Liver (tissue), 9 donors: ENCODE measurements around the gene DCTN1. TPM values are rescaled to one million over a fixed set of nuclear protein-coding genes. Genes with fewer than 3 reads are reported as not detected.

Source experiments
- DNase-seq: peaks from one replicate; pipeline ENCODE4 v3.0.0-alpha.2; 2017; ENCODE audit warnings: low spot score
- H3K27ac ChIP-seq, 2 donors: one replicate each; pipeline ENCODE4 v1.7.0; 2013; ENCODE audit warnings: inconsistent platforms in 2 of 2, low read length in 2 of 2, control low read depth in 1 of 2, low read depth in 1 of 2, mild to moderate bottlenecking in 1 of 2
- H3K27me3 ChIP-seq, 4 donors: one replicate each; pipeline versions ENCODE4 v1.6.1 to v1.7.0; 2013; ENCODE audit warnings: low read length in 3 of 4, inconsistent platforms in 1 of 4, mild to moderate bottlenecking in 1 of 4, moderate library complexity in 1 of 4; ENCODE audit not compliant: control insufficient read depth in 4 of 4, insufficient read depth in 4 of 4
- H3K36me3 ChIP-seq, 4 donors: one replicate each; pipeline versions ENCODE4 v1.6.1 to v1.7.0; 2013; ENCODE audit warnings: low read length in 3 of 4, mild to moderate bottlenecking in 3 of 4, low read depth in 1 of 4, moderate library complexity in 1 of 4; ENCODE audit not compliant: control insufficient read depth in 4 of 4, insufficient read depth in 3 of 4
- H3K4me1 ChIP-seq, 4 donors: one replicate each; pipeline versions ENCODE4 v1.6.1 to v1.7.0; 2013; ENCODE audit warnings: low read length in 3 of 4, mild to moderate bottlenecking in 3 of 4, moderate library complexity in 1 of 4; ENCODE audit not compliant: control insufficient read depth in 4 of 4, insufficient read depth in 4 of 4
- H3K4me3 ChIP-seq, 3 donors: one replicate each; pipeline versions ENCODE4 v1.6.1 to v1.7.0; 2013; ENCODE audit warnings: low read length in 3 of 3, control low read depth in 1 of 3, low read depth in 1 of 3, mild to moderate bottlenecking in 1 of 3
- H3K9ac ChIP-seq, 2 donors: one replicate each; pipeline ENCODE4 v1.7.0; 2013; ENCODE audit warnings: low read length in 2 of 2, mild to moderate bottlenecking in 2 of 2, moderate library complexity in 2 of 2, control low read depth in 1 of 2, low read depth in 1 of 2
- H3K9me3 ChIP-seq, 4 donors: one replicate each; pipeline versions ENCODE4 v1.6.1 to v1.7.0; 2013; ENCODE audit warnings: low read length in 3 of 4; ENCODE audit not compliant: control insufficient read depth in 4 of 4
- ATF3 ChIP-seq: IDR thresholded peaks from 2 replicates; pipeline ENCODE4 v1.6.1; 2016; ENCODE audit warnings: antibody characterized with exemption
- CTCF ChIP-seq: fragments of 150-350 bp; IDR thresholded peaks from 2 replicates; pipeline ENCODE4 v1.5.1; 2017; ENCODE audit warnings: improper control_type of control experiment, low read depth, low read length; ENCODE audit not compliant: missing input control
- EGR1 ChIP-seq, 2 donors: IDR thresholded peaks; 2 replicates each; pipeline ENCODE4 v1.6.1; 2016 to 2018; ENCODE audit warnings: antibody characterized with exemption in 2 of 2, low read depth in 2 of 2
- FOXA1 ChIP-seq: IDR thresholded peaks from 2 replicates; pipeline ENCODE4 v1.6.1; 2016; ENCODE audit warnings: antibody characterized with exemption
- FOXA2 ChIP-seq: IDR thresholded peaks from 2 replicates; pipeline ENCODE4 v1.6.1; 2016; ENCODE audit warnings: antibody characterized with exemption
- HNF4A ChIP-seq, 2 donors: conservative IDR thresholded peaks; 2 replicates each; pipeline ENCODE4 v1.6.1; 2016; ENCODE audit warnings: antibody characterized with exemption in 2 of 2, mild to moderate bottlenecking in 2 of 2
- HNF4G ChIP-seq: IDR thresholded peaks from 2 replicates; pipeline ENCODE4 v1.6.1; 2016; ENCODE audit warnings: antibody characterized with exemption
- JUND ChIP-seq, 2 donors: IDR thresholded peaks; 2 replicates each; pipeline ENCODE4 v1.6.1; 2016; ENCODE audit warnings: antibody characterized with exemption in 2 of 2
- NR2F2 ChIP-seq: IDR thresholded peaks from 2 replicates; pipeline ENCODE4 v1.6.1; 2016; ENCODE audit warnings: antibody characterized with exemption
- RAD21 ChIP-seq, 2 donors: IDR thresholded peaks; 2 replicates each; pipeline ENCODE4 v1.6.1; 2016; ENCODE audit warnings: antibody characterized with exemption in 2 of 2, mild to moderate bottlenecking in 2 of 2
- RXRA ChIP-seq, 2 donors: IDR thresholded peaks; 2 replicates each; pipeline ENCODE4 v1.6.1; 2017 to 2018; ENCODE audit warnings: antibody characterized with exemption in 2 of 2, mild to moderate bottlenecking in 1 of 2
- SP1 ChIP-seq: IDR thresholded peaks from 2 replicates; pipeline ENCODE4 v1.6.1; 2018; ENCODE audit warnings: antibody characterized with exemption, mild to moderate bottlenecking
- TAF1 ChIP-seq: conservative IDR thresholded peaks from 2 replicates; pipeline ENCODE4 v1.6.1; 2016; ENCODE audit warnings: antibody characterized with exemption, mild to moderate bottlenecking
- YY1 ChIP-seq: IDR thresholded peaks from 2 replicates; pipeline ENCODE4 v1.6.1; 2016; ENCODE audit warnings: antibody characterized with exemption, mild to moderate bottlenecking
- WGBS: extraction: QIAGEN DNeasy Blood & Tissue Kit; methylation state at CpG from one replicate; pipeline ENCODE4 v1.1.7; 2013; 5-methylcytosine and 5-hydroxymethylcytosine counted together
- polyA plus RNA-seq, 2 donors: library from polyadenylated mRNA; stranded (reverse) in 1 of 2; unstranded in 1 of 2; fragments of 200-250 nt in 1 of 2; fragments of >200 nt in 1 of 2; fragmentation: Nextera tagmentation in 1 of 2; extraction: Ambion mirVana in 1 of 2; gene quantifications; one replicate each; pipeline versions ENCODE4 v1.2.1 to v1.2.3, GENCODE V29; 2013 to 2015
- total RNA-seq, 2 donors: library from RNA; depleted of rRNA; stranded (reverse); fragments of >200 nt; gene quantifications; one replicate each; pipeline ENCODE4 v1.2.3, GENCODE V29; 2014
- TF ChIP-seq, protein P1 (sequence below): IDR thresholded peaks from 2 replicates; pipeline ENCODE4 v1.6.1; 2016; ENCODE audit warnings: antibody characterized with exemption
- TF ChIP-seq, protein P2 (sequence below): IDR thresholded peaks from 2 replicates; pipeline ENCODE4 v1.6.1; 2016; ENCODE audit warnings: antibody characterized with exemption, mild to moderate bottlenecking
- donor health status: healthy.
- donor health status: healthy.
- donor health status: healthy.
- donor health status: healthy.
- donor health status: healthy.

DCTN1 gene
- total and polyA plus RNA-seq, 4 donors: 29.7 to 40.9 (median 33.5) TPM

DNA sequence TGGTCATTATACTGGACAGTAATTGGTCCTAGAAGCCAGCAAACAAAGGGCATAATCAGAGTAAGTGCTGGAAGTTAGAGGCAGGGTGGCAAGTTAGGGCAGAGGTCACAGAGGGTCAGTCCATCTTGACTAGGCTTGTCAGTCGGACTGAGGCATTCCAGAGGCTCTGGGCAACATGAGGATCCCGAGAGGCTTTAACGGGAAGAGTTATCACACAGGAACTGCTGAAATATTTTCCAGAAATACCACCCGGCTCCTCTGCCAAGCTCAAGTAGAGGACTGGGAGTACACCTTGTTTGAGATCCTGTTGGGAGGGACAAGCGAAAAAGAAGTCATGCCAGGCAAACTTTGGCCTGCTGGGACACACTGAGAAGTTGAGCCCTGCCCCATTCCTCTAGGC lies 27.6 kb upstream of the DCTN1 start:
- Histone ChIP-seq H3K9ac (no peak overlapping the region), H3K27ac (no peak overlapping the region), H3K27me3 (no peaks in the 10 kb centered on the region), H3K4me3 (no peak overlapping the region), H3K9me3 (no peaks in the 10 kb centered on the region), H3K4me1 (no peaks in the 10 kb centered on the region), H3K36me3 (no peaks in the 10 kb centered on the region)
- 82% methylated on average over 5 of the region's 5 CpGs for WGBS
- no peak for DNase-seq
- TF ChIP-seq RXRA (IDR thresholded peaks at IDR 0.05) (no peak), HNF4G (no peak), RAD21 (IDR thresholded peaks at IDR 0.05) (no peak), NR2F2 (no peak), TAF1 (no peak), CTCF (no peak), EGR1 (IDR thresholded peaks at IDR 0.05; ENCODE audit: low read depth in 2 of 2) (no peak), ATF3 (no peak), YY1 (no peak), SP1 (no peak)

- no peak for TF ChIP-seq NR2F2
- DNase-seq: no peak
- H3K4me1 ChIP-seq: no peaks in the 10 kb centered on the region
These were observed 25.9 kb upstream of the DCTN1 start for GRCh38 chr2:74406035-74406434.

GRCh38 chr2:74401891-74402290 lies 21.8 kb upstream of the DCTN1 start:
- no peak overlapping the region for H3K4me3 ChIP-seq
- DNase-seq: no peak
- TF ChIP-seq FOXA1 (no peak), FOXA2 (no peak), HNF4A (conservative IDR thresholded peaks at IDR 0.05) (no peak), JUND (IDR thresholded peaks at IDR 0.05) (no peak), RXRA (IDR thresholded peaks at IDR 0.05) (no peak), CTCF (no peak), YY1 (no peak), NR2F2 (no peak), EGR1 (IDR thresholded peaks at IDR 0.05; ENCODE audit: low read depth in 2 of 2) (no peak), ATF3 (no peak), SP1 (no peak), TAF1 (no peak), HNF4G (no peak)
- TF ChIP-seq, protein P1, sequence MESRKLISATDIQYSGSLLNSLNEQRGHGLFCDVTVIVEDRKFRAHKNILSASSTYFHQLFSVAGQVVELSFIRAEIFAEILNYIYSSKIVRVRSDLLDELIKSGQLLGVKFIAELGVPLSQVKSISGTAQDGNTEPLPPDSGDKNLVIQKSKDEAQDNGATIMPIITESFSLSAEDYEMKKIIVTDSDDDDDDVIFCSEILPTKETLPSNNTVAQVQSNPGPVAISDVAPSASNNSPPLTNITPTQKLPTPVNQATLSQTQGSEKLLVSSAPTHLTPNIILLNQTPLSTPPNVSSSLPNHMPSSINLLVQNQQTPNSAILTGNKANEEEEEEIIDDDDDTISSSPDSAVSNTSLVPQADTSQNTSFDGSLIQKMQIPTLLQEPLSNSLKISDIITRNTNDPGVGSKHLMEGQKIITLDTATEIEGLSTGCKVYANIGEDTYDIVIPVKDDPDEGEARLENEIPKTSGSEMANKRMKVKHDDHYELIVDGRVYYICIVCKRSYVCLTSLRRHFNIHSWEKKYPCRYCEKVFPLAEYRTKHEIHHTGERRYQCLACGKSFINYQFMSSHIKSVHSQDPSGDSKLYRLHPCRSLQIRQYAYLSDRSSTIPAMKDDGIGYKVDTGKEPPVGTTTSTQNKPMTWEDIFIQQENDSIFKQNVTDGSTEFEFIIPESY: no peak
- TF ChIP-seq, protein P2, sequence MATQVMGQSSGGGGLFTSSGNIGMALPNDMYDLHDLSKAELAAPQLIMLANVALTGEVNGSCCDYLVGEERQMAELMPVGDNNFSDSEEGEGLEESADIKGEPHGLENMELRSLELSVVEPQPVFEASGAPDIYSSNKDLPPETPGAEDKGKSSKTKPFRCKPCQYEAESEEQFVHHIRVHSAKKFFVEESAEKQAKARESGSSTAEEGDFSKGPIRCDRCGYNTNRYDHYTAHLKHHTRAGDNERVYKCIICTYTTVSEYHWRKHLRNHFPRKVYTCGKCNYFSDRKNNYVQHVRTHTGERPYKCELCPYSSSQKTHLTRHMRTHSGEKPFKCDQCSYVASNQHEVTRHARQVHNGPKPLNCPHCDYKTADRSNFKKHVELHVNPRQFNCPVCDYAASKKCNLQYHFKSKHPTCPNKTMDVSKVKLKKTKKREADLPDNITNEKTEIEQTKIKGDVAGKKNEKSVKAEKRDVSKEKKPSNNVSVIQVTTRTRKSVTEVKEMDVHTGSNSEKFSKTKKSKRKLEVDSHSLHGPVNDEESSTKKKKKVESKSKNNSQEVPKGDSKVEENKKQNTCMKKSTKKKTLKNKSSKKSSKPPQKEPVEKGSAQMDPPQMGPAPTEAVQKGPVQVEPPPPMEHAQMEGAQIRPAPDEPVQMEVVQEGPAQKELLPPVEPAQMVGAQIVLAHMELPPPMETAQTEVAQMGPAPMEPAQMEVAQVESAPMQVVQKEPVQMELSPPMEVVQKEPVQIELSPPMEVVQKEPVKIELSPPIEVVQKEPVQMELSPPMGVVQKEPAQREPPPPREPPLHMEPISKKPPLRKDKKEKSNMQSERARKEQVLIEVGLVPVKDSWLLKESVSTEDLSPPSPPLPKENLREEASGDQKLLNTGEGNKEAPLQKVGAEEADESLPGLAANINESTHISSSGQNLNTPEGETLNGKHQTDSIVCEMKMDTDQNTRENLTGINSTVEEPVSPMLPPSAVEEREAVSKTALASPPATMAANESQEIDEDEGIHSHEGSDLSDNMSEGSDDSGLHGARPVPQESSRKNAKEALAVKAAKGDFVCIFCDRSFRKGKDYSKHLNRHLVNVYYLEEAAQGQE: no peak
- H3K4me1 ChIP-seq: no peaks in the 10 kb centered on the region
- no peak overlapping the region for H3K27ac ChIP-seq
- WGBS: 85% methylated on average over 2 of the region's 2 CpGs
- no peaks in the 10 kb centered on the region for H3K9me3 ChIP-seq
- no peak overlapping the region for H3K9ac ChIP-seq
- no peaks in the 10 kb centered on the region for H3K36me3 ChIP-seq
- no peaks in the 10 kb centered on the region for H3K27me3 ChIP-seq

More at GRCh38 chr2:74406035-74406434, 25.9 kb upstream of the DCTN1 start:
- no peak overlapping the region for H3K9ac ChIP-seq
- no peaks in the 10 kb centered on the region for H3K9me3 ChIP-seq
- no peaks in the 10 kb centered on the region for H3K27me3 ChIP-seq
- H3K4me3 ChIP-seq: no peak overlapping the region
- H3K36me3 ChIP-seq: no peaks in the 10 kb centered on the region
- no peak overlapping the region for H3K27ac ChIP-seq
